ENCODE results near the gene MEGF11.
"Not testable (repeated sequence)": the region's sequence is repeated elsewhere in the genome, so short reads cannot be mapped to it uniquely, and the experiment has no call there.

MEGF11 gene

GRCh38 chr15:66275352-66275751 is 21.8 kb upstream of the MEGF11 start:
- DNase-seq, result no peak

DNA sequence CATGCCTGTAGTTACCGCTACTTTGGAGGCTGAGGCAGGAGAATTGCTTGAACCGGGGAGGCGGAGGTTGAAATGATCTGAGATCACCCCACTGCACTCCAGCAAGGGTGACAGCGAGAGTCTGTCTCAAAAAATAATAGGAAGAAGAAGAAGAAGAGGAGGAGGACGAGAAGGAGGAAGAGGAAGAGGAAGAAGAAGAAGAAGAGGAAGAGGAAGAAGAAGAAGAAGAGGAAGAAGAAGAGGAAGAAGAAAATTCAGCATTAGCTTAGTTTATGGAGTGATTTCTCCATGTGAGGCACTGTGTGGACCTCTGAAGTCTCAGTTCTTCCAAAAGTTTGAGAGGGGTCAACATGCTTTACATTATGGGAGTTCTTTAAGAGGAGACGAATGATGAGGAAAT is 17.4 kb upstream of the MEGF11 start:
- DNase-seq, result no peak

DNA sequence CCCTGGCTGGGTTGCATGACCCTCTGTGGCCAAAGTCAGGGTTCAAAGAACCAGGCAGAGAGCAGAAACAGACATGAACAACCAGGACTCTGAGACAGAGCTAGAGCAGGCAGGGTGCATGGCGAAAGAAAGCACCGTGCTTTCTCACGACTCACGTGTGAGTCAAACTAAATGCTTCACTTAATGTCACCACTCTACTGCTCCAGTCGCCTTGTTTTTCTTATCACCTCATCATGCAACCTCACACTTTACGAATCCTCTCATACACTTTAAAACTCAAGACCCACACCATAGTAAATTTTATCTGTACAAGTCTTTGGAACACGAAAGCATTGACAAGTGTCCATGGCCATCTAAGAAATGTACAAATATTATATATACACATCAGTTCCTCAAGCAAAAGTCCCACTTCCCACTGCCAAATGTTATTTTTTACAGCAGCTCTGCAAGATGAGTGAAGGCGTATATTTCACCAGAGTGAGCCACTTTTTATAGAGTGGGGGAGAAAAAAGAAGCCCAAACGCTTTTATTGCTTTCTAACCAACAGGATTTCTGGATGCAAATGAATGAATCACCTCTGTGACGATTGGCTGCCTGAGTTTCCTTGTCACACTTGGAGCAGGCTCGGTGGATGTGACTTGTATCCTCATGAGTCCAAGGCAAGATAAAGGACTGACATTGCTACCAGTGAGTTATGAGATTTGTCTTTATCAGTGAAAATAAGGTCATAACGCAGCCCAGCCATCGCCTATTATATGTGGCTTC is 16.0 kb upstream of the MEGF11 start:
- no peak for DNase-seq

DNA sequence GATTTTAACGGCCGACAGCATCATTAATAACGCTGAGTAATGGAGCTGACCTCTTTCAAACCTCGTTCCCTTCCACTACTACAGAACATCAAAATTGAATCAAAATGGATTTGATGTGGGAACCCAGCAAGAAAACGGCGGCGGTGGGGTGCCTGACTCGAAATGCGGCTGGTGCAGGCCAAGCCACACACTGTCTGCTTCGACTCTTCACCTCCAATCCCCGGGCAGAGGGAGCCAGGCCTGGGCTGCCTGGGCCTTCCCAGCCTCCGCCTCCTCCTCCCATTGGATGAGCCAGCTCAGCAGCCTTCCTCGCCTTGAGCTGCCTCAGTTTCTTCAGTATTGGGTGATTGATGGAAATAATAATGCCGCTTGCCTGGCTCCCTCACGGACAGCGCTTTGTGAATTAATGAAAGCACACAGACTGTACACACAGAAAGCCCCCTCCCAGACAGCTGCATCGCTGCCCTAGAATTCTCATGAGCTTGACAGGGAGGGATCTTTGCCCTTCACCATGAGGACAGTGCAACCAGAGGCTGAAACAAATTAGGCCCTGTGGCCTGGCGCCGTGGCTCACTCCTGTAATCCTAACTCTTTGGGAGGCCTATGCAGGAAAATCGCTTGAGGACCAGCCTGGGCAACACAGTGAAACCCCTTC is 11.4 kb upstream of the MEGF11 start:
- DNase-seq, result no peak

GRCh38 chr15:66262837-66263236 is 9.3 kb upstream of the MEGF11 start:
- DNase-seq, result not testable (repeated sequence)

DNA sequence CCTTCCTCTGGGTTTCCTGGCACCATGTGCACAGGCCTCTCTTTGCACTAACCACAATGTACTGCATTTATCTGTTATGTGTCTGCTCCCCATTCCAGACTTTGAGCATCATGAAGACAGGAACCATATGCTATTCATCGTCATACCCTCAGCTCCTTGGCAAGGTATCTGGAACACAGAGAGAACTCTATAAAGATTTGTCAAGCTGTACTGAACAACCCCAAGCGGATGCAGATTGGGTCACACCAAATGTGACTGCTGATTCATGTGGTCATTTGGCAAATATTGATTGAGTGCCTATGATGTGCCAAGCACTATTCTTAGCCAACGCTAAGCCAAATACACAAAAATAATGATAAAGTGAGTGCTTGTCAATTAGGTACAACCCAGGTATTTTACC is 7.5 kb upstream of the MEGF11 start:
- no peak for DNase-seq

GRCh38 chr15:66256692-66257091 is 3.1 kb upstream of the MEGF11 start:
- DNase-seq, result no peak

DNA sequence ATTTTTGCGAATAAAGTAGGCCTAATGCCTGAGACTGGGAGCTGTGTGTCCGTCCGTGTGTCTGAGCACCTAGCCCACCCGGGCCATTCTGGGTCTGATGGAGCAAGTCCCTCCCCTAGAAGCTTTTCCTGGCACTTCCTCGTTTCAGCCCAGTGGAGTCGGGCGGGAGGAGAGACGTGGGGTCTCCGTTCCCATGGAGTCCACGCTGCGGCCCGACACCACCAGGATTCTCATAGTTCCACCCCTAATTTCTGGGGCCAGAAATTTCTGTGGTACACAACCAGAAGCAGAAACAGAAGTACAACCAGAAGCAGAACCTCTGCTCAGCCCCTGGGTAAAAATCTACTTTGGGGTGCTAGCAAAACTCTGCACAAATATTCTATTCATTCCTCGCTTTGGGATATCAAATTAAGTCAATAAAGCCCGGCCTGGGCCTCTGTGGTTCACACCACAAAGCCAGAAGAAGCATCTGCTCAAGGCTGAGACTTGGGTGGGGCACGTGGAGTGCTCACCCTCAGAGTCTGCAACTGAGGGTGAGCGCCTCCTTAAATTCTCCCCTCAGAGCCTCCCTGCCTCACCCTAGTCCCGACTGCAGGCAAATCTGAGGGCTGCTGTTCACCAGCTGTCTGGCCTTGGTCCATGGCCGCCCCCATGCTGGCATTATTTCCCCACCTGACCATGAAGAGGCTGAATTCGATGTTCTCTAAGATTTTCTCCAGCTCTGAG is 1.6 kb upstream of the MEGF11 start:
- DNase-seq, result no peak

GRCh38 chr15:66254089-66254950 is 770 bp upstream of the MEGF11 start:
- DNase-seq, result no peak

GRCh38 chr15:66252685-66253417 is 699 bp downstream of the MEGF11 start:
- peak; percentile 59 for DNase-seq

DNA sequence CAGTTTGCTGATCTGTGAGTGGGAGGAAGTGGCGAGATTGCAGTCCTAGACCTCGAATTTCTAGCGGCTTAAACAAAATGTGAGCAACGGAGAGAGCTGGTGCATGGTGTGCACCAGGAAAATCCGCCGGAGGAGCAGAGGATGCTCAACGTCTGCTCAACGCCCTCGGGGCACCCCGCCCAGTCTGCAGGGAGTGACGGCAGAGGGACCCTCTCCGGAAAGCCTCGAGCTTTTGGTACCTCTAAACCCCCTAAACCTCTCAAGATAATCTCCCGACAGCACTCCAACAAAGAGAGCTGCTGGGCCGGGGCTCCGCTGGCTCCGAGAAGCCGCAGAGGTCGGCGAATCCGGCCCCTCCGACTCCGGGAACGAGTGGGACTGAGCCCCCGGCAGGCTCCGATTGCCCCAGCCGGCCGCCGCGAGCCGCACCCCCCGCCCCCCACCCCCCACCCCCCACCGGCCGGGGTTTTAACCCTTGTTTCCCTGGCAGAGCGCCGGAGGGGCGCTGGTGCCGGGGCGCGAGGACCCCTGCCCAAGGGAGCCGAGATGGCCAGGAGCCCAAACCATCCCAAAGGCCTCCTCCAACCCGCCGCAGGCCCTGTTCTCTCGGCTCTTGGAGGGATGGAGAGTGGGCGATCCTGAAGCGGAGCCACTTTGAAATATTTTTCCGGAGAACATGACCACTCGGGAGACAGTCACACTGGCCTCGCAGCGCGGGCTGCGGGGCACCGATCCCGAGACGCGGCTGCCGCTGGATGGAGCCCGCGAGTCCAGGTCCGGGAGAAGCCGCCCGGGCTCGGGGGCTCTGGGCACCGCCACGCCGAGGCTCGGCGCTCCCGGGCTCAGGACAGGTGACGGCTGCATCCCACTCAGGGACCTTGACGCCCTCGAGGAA is 1.5 kb downstream of the MEGF11 start:
- DNase-seq, result peak; percentile 90

DNA sequence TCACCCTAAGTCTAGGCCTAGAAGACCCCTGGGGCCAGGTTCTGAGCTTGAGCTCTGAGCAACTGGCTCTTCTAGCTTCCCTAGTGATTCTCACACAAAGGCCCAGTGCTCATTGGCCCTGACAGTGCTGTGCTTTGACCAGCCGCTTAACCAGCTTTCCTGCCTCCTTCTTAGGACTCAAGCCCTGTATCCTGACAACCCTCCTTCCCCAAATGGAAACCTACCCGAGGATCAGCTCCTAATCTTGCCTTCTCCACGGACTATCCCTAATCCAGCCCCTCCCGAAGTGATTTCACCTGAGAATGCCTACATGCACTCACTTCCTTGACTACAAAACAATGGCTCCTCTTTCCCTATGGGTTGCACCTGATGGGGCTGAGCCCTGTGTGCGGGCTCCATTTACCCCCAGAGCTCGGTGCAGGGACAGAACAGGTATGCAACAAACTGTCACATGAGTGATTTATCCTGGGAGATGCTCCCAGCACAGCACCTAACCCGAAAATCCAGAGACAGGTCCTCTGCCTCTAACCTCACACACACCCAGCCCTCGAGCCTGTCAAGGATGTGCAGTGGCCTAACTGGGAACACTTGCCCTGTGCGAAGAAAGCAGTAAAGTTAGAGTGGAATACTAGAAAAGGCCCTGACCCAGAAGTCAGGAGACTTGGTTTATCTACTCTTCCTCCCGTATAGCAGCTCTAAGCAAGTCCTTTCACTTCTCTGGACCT is 2.3 kb downstream of the MEGF11 start:
- DNase-seq, result no peak

DNA sequence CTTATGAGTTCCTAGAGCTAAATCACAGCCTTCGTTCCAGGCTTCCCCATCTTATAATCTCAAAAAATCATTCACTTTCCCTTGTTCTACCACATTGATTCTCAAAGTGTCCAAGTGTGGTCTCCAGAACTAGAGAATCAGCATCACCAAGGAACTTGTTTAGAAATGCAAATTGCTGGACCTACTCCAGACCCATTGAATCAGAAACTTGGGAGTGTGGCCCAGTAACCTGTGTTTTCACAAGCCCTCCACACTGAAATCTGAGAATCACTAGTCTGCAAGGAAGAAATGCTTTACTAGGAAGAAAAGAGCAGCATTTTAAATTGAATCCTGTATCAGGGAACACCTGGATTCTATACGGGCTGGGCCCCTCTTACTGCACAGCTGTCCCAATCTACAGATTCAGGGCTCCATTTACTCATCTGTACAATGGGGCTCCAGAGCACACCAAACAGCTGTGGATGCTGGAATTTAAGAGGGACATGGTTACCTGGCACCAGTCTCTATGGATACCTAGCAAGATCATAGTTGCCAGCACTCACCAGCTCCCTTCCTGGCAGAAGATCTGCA is 3.9 kb downstream of the MEGF11 start:
- DNase-seq, result no peak

DNA sequence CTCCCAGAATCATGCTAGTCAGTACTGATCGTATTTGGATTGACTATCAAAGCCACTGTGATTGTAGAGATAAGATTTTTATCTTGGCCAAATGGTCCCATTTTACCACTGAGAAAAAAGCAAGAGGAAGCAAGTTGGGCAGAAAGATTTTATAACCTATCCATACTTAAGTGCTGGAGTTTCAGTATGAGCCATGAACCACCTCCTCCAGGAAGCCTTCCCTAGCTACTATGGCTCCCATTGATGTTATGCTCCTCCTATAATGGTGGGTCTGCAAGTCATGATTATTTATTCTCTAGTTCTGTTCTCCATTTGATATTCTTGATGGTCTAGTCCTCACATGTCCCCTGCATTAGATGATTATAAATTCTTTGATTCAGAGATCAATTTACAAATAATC is 6.6 kb downstream of the MEGF11 start:
- DNase-seq, result no peak

- DNase-seq, result not testable (repeated sequence)
Observed at GRCh38 chr15:66245832-66246231, 7.7 kb downstream of the MEGF11 start.

DNA sequence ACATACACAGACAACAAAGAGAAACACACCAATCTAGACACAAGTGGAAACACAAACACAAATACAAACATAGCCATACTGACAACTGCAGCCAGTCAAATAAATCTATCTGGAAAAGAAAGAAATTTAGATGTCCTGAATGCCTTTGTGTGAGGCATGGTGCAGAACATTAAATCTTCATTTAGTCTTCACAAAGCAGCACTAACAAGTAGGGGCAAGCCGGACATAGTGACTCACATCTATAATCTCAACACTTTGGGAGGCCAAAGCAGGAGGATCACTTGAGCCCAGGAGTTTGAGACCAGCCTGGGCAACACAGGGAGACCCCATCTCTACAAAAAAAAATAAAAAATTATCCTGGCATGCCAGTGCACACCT is 11.7 kb downstream of the MEGF11 start:
- DNase-seq, result no peak

DNA sequence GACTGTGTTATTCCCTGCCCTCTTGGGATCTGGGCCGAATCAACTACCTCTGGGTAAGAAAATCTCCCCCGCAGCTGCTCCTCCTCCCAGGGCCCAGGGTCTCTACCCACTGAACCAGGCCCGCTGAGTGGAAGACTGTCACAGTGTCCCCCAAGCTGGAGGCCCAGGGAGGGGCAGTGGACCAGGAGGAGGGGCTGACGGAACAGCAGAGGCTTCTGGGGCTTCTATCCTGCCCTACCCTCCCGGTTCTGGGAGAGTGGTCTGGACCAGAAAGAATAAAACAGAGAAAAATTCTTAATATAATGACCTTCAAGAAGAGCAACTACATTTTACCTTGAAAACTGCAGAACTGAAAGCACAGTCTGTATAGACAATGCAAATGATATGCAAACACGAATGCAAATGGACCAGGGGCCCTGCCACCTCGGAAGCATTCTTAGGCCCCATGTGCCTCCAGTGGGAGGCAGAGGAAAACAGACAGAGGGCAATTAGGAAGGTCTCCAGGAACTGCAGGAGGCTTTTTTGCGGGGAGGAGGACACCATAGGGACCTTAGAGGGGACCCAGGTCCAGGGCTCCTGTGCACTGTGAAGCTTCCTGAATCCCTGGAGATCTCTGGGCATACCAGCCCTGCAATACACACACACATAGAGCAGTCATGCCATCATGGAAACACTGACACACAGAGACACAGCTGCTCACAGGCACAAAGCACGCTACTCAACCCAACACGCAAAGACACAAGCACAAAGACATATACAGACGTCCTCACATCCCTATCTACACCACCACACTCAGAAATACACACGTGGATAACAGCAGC is 12.3 kb downstream of the MEGF11 start:
- no peak for DNase-seq

- no peak for DNase-seq
Observed at GRCh38 chr15:66240240-66240794, 13.2 kb downstream of the MEGF11 start.

- DNase-seq, result no peak
Observed at GRCh38 chr15:66239514-66239913, 14.0 kb downstream of the MEGF11 start.

Data from 8988T (cell line).